Measurements from ENCODE around the gene MAD1L1.

DNA sequence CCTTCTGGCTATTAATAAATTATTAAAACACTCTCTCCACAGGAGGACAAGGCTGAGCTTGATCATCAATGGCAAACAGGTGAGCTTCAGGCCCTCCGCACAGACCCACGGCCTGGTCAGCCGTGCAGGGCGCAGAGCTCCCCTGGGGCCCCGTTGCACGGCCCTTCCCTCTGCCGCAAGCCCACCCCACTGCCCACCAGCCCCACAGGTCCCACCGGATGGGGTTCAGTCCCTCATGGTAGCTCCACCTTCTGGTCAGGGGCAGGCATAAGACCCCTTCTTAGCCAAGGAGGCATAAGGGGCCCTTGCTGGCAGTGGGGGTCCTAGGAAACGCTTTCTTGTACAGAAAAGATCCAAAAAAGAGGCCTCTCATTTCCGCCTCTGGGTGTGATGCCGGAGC is 84.6 kb downstream of the MAD1L1 start:
- TF ChIP-seq, protein P1, sequence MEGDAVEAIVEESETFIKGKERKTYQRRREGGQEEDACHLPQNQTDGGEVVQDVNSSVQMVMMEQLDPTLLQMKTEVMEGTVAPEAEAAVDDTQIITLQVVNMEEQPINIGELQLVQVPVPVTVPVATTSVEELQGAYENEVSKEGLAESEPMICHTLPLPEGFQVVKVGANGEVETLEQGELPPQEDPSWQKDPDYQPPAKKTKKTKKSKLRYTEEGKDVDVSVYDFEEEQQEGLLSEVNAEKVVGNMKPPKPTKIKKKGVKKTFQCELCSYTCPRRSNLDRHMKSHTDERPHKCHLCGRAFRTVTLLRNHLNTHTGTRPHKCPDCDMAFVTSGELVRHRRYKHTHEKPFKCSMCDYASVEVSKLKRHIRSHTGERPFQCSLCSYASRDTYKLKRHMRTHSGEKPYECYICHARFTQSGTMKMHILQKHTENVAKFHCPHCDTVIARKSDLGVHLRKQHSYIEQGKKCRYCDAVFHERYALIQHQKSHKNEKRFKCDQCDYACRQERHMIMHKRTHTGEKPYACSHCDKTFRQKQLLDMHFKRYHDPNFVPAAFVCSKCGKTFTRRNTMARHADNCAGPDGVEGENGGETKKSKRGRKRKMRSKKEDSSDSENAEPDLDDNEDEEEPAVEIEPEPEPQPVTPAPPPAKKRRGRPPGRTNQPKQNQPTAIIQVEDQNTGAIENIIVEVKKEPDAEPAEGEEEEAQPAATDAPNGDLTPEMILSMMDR (IDR thresholded peaks at IDR 0.05 in 8 of 11, conservative IDR thresholded peaks at IDR 0.05 in 3 of 11): no peak
- no peak for TF ChIP-seq POLR2AphosphoS5 (IDR thresholded peaks at IDR 0.05)
